Measurements from ENCODE around the gene FSD1.
A peak's percentile ranks its signal among the peaks of the same experiment; 100 is the strongest.

Gene FSD1

DNA sequence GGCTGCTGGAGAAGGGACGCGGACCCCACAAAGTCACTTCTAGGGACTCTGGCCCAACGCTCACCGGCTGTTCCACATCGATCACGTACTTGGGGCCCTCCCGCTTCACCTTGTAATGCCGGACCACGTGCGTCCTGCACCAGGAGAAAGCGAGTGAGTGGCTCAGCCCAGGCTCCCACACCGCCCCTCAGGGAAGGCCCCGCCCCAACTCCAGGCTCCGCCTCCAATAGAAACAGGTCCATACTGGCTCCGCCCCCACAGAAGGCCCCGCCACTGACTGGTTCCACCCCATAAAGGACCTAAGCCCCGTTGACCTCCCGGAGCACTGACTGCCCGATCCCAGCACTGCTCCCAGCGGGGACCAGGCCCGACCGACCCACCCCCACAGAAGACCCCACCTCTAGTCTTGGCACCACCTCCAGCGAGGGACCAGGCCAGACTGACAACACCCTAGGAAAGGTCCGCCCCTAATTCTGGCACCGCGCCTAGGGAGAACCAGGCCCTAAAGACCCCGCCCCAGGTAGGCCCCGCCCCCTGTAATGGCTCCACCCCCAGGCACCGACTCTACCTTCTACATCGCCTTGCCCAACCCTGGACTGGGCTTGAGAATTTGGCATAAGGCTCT, 23.0 kb downstream of the FSD1 start:
- no peak for TF ChIP-seq POLR2AphosphoS5 (IDR thresholded peaks at IDR 0.05; ENCODE audit: low read depth, low read length)

DNA sequence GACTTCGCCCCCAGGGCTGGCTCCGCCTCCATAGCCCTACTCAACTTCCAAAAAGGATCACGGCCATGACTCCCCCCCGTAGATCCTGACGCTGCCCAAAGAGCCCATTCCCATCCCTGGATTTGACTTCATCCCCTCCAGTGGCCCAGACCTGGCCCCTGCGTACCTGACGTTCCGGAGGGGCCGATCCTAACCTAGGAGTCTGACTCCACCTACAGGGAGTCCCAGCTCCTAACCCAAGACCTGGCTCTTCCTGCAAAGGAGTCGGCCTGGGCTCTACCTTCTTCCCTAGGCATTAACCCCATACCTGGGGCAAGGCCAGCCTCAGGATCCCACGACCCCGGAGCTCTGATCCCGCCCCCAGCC, 23.5 kb downstream of the FSD1 start:
- no peak for TF ChIP-seq TAF1 (IDR thresholded peaks at IDR 0.05; ENCODE audit: borderline replicate concordance, insufficient read depth, low read length)
- TF ChIP-seq FOXP2 (optimal IDR thresholded peaks at IDR 0.05; ENCODE audit: borderline replicate concordance, extremely low read depth, extremely low read length, insufficient read depth) = no peak
- no peak for TF ChIP-seq POLR2AphosphoS5 (IDR thresholded peaks at IDR 0.05; ENCODE audit: low read depth, low read length)
- no peak for TF ChIP-seq SIN3A (IDR thresholded peaks at IDR 0.05; ENCODE audit: borderline replicate concordance, insufficient read depth, low read length)

DNA sequence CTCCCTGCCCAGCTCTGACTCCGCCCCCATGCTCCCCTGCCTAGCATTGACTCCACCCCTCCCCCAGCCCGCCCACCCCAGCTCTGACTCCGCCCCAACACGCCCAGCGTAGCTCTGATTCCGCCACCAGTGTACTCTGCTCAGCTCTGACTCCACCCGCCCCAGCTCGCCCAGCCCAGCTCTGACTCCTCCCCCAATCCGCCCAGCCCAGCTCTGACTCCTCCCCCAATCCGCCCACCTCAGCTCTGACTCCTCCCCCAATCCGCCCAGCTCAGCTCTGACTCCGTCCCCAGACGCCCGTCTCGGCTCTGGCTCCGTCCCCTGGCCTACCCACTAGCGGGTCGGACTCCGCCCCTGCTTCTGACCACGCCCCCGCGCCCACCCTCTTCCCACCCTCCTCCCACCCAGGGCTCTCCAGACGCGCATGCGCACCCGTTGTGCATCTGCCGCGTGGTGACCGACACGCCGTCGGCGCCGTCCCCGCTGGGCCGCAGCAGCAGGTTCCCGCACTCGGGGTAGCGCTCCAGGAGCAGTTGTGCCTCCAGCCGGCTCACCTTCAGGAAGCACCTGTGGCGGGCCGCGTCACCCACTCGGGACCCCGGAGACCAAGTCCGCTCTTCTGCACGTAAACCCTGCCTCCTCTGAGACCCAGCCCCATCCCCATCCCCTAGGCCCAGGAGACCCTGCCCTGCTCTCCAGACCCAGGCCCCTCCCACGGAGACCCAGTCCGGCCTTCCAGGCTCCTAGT, 24.0 kb downstream of the FSD1 start:
- TF ChIP-seq TAF1 (IDR thresholded peaks at IDR 0.05; ENCODE audit: borderline replicate concordance, insufficient read depth, low read length) = peak; percentile 55; the same call in 1 of the 2 replicates
- TF ChIP-seq, protein P1, sequence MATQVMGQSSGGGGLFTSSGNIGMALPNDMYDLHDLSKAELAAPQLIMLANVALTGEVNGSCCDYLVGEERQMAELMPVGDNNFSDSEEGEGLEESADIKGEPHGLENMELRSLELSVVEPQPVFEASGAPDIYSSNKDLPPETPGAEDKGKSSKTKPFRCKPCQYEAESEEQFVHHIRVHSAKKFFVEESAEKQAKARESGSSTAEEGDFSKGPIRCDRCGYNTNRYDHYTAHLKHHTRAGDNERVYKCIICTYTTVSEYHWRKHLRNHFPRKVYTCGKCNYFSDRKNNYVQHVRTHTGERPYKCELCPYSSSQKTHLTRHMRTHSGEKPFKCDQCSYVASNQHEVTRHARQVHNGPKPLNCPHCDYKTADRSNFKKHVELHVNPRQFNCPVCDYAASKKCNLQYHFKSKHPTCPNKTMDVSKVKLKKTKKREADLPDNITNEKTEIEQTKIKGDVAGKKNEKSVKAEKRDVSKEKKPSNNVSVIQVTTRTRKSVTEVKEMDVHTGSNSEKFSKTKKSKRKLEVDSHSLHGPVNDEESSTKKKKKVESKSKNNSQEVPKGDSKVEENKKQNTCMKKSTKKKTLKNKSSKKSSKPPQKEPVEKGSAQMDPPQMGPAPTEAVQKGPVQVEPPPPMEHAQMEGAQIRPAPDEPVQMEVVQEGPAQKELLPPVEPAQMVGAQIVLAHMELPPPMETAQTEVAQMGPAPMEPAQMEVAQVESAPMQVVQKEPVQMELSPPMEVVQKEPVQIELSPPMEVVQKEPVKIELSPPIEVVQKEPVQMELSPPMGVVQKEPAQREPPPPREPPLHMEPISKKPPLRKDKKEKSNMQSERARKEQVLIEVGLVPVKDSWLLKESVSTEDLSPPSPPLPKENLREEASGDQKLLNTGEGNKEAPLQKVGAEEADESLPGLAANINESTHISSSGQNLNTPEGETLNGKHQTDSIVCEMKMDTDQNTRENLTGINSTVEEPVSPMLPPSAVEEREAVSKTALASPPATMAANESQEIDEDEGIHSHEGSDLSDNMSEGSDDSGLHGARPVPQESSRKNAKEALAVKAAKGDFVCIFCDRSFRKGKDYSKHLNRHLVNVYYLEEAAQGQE (IDR thresholded peaks at IDR 0.05; ENCODE audit: insufficient read depth in 1 of 2, low read depth in 2 of 2, low read length in 2 of 2) = no peak
- peak; percentile 79 for TF ChIP-seq POLR2AphosphoS5 (IDR thresholded peaks at IDR 0.05; ENCODE audit: low read depth, low read length)
- peak; percentile 39 for TF ChIP-seq FOXP2 (optimal IDR thresholded peaks at IDR 0.05; ENCODE audit: borderline replicate concordance, extremely low read depth, extremely low read length, insufficient read depth)

DNA sequence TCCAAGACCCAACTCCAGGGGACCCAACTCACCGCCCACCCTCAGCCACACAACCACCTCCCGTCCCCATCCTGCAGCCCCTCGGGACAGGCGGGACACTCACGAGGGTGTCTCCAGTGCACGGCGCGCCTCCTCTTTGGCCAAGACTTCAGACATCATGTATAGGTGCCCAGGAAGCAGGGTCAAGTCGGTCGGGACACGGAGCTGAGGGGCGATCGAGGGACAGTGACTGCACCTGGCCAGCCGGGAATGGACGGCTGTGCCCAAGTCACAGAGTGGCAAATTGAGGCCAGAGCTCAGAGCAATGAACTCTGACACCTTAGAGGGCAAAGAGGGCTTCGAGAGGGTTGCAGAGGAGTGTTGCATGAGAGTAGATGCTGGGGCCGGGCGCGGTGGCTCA, 25.5 kb downstream of the FSD1 start:
- TF ChIP-seq POLR2AphosphoS5 (IDR thresholded peaks at IDR 0.05; ENCODE audit: low read depth, low read length) (no peak), TAF1 (IDR thresholded peaks at IDR 0.05; ENCODE audit: borderline replicate concordance, insufficient read depth, low read length) (no peak), FOXP2 (optimal IDR thresholded peaks at IDR 0.05; ENCODE audit: borderline replicate concordance, extremely low read depth, extremely low read length, insufficient read depth) (no peak), SIN3A (IDR thresholded peaks at IDR 0.05; ENCODE audit: borderline replicate concordance, insufficient read depth, low read length) (no peak)
- TF ChIP-seq, protein P1 (IDR thresholded peaks at IDR 0.05; ENCODE audit: insufficient read depth in 1 of 2, low read depth in 2 of 2, low read length in 2 of 2) = no peak

DNA sequence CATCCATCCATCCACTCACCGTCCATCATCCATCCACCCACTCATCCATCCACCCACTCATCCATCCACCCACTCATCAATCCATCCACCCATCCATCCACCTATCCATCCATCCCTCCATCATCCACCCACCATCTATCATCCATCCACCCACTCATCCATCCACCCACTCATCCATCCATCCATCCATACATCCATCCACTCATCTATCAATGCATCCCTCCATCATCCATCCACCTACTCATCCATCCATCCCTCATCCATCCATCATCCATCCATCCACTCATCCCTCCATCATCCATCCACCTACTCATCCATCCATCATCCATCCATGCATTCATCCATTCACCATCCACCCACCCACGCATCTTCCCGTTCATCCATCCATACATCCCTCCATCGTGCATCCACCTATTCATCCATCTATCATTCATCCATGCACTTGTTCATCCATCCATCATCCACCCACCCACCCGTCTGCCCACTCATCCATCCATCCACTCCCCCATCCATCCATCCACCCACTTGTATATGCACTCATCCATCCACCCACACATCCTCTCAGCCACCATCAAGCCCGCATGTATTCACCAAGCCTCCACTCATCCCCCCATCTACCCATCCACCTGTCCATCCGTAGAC, 30.7 kb downstream of the FSD1 start:
- TF ChIP-seq FOXP2 (optimal IDR thresholded peaks at IDR 0.05; ENCODE audit: borderline replicate concordance, extremely low read depth, extremely low read length, insufficient read depth) (no peak), TAF1 (IDR thresholded peaks at IDR 0.05; ENCODE audit: borderline replicate concordance, insufficient read depth, low read length) (no peak), SIN3A (IDR thresholded peaks at IDR 0.05; ENCODE audit: borderline replicate concordance, insufficient read depth, low read length) (no peak), POLR2AphosphoS5 (IDR thresholded peaks at IDR 0.05; ENCODE audit: low read depth, low read length) (no peak)
- TF ChIP-seq, protein P1 (IDR thresholded peaks at IDR 0.05; ENCODE audit: insufficient read depth in 1 of 2, low read depth in 2 of 2, low read length in 2 of 2) = no peak

Data from PFSK-1 (cell line).